Endodermal cell (in vitro differentiated cells): ENCODE results near the gene CACNB1. TPM values are rescaled to one million over a fixed set of nuclear protein-coding genes. Genes with fewer than 3 reads are reported as not detected.

Experiments
- DNase-seq: peaks from one replicate; pipeline ENCODE4 v3.0.0-alpha.2; 2017
- H3K27ac ChIP-seq: 2 replicates; pipeline ENCODE4 v1.5.1; 2013; ENCODE audit warnings: mild to moderate bottlenecking, low read depth, low read length, moderate library complexity
- H3K27me3 ChIP-seq: 2 replicates; pipeline ENCODE4 v1.6.1; 2013; ENCODE audit warnings: mild to moderate bottlenecking, low read length, moderate library complexity; ENCODE audit not compliant: insufficient read depth, control insufficient read depth, poor library complexity, severe bottlenecking
- H3K36me3 ChIP-seq: 2 replicates; pipeline ENCODE4 v1.7.0; 2013; ENCODE audit warnings: mild to moderate bottlenecking, low read length, moderate library complexity; ENCODE audit not compliant: control insufficient read depth, insufficient read depth
- H3K4me1 ChIP-seq: one replicate; pipeline ENCODE4 v1.7.0; 2013; ENCODE audit warnings: low read length; ENCODE audit not compliant: control insufficient read depth, insufficient read depth
- H3K4me3 ChIP-seq: 2 replicates; pipeline ENCODE4 v1.5.1; 2013; ENCODE audit warnings: mild to moderate bottlenecking, low read length, moderate library complexity
- H3K9ac ChIP-seq: 2 replicates; pipeline ENCODE4 v1.6.1; 2013; ENCODE audit warnings: mild to moderate bottlenecking, low read length, moderate library complexity; ENCODE audit not compliant: poor library complexity, severe bottlenecking; ENCODE audit errors: extremely low read depth
- H3K9me3 ChIP-seq: 2 replicates; pipeline ENCODE4 v1.6.1; 2013; ENCODE audit warnings: mild to moderate bottlenecking, low read length, moderate library complexity; ENCODE audit not compliant: control insufficient read depth
- H3K27ac Mint-ChIP-seq: 2 replicates; pipeline ENCODE4 v1.8.0; 2020; ENCODE audit warnings: mixed read lengths
- H3K27me3 Mint-ChIP-seq: 2 replicates; pipeline ENCODE4 v1.8.0; 2021; ENCODE audit warnings: mild to moderate bottlenecking, mixed read lengths; ENCODE audit not compliant: insufficient read depth
- H3K36me3 Mint-ChIP-seq: 2 replicates; pipeline ENCODE4 v1.8.0; 2020; ENCODE audit warnings: low read depth, mixed read lengths
- H3K4me1 Mint-ChIP-seq: 2 replicates; pipeline ENCODE4 v1.8.0; 2020; ENCODE audit warnings: mixed read lengths
- H3K4me3 Mint-ChIP-seq: 2 replicates; pipeline ENCODE4 v1.8.0; 2020; ENCODE audit warnings: mild to moderate bottlenecking, moderate library complexity, mixed read lengths
- H3K9me3 Mint-ChIP-seq: 2 replicates; pipeline ENCODE4 v1.8.0; 2020; ENCODE audit warnings: mild to moderate bottlenecking, mixed read lengths
- CTCF ChIP-seq: fragments of 200-600 bp; sonication (generic); conservative IDR thresholded peaks from 2 replicates; pipeline ENCODE4 v1.5.0; 2021; ENCODE audit warnings: antibody characterized with exemption, mild to moderate bottlenecking
- WGBS, 2 experiments: methylation state at CpG; one replicate each; pipeline versions ENCODE4 v1.1.5 to v1.1.7; 2013; ENCODE audit warnings: missing lambda C conversion rate in 2 of 2, mixed read lengths in 1 of 2; ENCODE audit not compliant: insufficient coverage in 1 of 2, insufficient read length in 1 of 2; 5-methylcytosine and 5-hydroxymethylcytosine counted together
- total RNA-seq, 2 donors: library from RNA; stranded (reverse); fragmentation: NEBNext Ultra II Directional in 1 of 2; extraction: Animal tissue kit (Norgen Biotek cat#: 25700) in 1 of 2; gene quantifications; 2 replicates in 1 of 2; 3 replicates in 1 of 2; pipeline ENCODE4 v1.2.1, GENCODE V29; 2021

Gene CACNB1
- total RNA-seq, 2 donors from 2014 or later, result 12.2 to 13.2 TPM

DNA sequence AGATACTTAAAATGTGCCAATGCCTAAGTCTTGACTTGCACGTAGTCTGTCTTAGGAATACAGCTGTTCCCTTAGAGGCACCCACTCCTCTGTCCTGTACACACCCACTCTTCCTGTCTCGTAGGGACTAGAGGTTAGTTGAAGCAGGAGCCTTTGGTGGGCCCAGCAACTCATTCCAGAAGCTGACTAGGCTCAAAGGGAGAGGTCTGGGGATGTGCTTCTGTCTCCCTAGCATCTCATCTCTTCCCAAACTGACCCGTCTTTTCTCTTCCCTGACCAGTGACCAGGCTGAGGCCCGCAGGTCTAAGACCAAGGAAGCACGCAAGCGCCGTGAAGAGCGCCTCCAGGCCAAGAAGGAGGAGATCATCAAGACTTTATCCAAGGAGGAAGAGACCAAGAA is 6.8 kb upstream of the CACNB1 start:
- H3K4me3 ChIP-seq, result no peak overlapping the region
- TF ChIP-seq CTCF, result no peak
- no peak overlapping the region for H3K27ac ChIP-seq
- peaks cover 3% of the 10 kb centered on the region for H3K27me3 Mint-ChIP-seq
- no peak overlapping the region for H3K27ac Mint-ChIP-seq
- H3K4me1 Mint-ChIP-seq, result peaks cover 19% of the 10 kb centered on the region
- H3K36me3 Mint-ChIP-seq, result peaks cover 47% of the 10 kb centered on the region
- H3K27me3 ChIP-seq, result peaks cover 2% of the 10 kb centered on the region
- no peaks in the 10 kb centered on the region for H3K9me3 ChIP-seq
- no peak overlapping the region for H3K4me3 Mint-ChIP-seq
- H3K36me3 ChIP-seq, result peaks cover 43% of the 10 kb centered on the region
- no peaks in the 10 kb centered on the region for H3K9me3 Mint-ChIP-seq
- no peak for DNase-seq
- peaks cover 4% of the 10 kb centered on the region for H3K4me1 ChIP-seq
- no peak overlapping the region for H3K9ac ChIP-seq
- WGBS, 2 experiments, result 95 to 100% methylated on average over 1 to 8 of the region's 8 CpGs

GRCh38 chr17:39200957-39201510 is 3.6 kb upstream of the CACNB1 start:
- peak overlapping the region; percentile 97 for H3K9ac ChIP-seq
- H3K27ac ChIP-seq, result no peak overlapping the region
- peaks cover 47% of the 10 kb centered on the region for H3K36me3 Mint-ChIP-seq

DNA sequence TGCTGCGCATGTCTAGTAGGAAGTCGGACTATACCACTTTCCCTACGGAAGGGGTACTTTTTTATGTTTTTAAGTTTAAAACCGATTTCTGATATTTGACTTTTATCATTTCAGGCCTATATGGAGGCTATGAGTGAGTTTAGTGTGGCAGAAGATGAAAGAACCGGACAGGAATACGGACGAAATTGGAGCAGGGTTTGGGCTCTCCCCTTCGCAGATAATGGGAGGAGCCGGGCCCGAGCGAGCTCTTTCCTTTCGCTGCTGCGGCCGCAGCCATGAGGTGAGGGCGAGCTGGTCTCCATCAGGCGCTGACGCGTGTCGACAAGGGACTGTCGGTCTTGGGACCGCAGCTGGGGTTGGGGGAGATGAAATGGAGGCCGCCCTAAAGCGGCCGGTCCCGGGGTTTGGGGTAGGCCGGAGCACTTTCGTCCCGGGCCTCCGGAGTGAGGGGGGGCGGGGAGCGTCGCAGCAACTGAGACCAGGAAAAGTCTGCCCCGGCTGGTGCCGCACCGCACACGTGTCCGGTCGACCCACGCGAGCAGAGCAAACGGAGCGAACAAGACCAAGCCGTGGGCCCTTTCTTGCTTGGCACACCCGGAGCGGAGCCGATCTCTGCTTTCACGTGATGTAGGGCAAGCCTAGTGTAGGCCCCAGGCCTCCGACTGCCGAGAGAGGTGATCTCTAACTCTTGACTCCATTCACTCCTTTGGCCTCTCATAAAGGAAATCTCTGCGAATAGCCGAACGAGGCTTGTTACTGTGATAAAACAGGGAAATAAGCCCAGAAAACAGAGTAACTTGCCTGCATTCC is 2.8 kb upstream of the CACNB1 start, which contains the start of gene RPL19:
Gene RPL19 (plus strand): TSS at position 214 of the 810 bp plus-strand sequence. CDS start 62 bp downstream, at position 276.
- Histone ChIP-seq H3K36me3 (peaks cover 43% of the 10 kb centered on the region), H3K27me3 (no peaks in the 10 kb centered on the region), H3K9ac (peak within 1 kb of the TSS; percentile 97), H3K4me1 (no peaks in the 10 kb centered on the region), H3K9me3 (no peaks in the 10 kb centered on the region), H3K4me3 (peak within 1 kb of the TSS; percentile 92), H3K27ac (peak within 1 kb of the TSS; percentile 98)
- peak; percentile 90 for DNase-seq
- no peak for TF ChIP-seq CTCF
- Mint-ChIP-seq H3K9me3 (no peaks in the 10 kb centered on the region), H3K27ac (peak within 1 kb of the TSS; percentile 100), H3K4me1 (peaks cover 29% of the 10 kb centered on the region), H3K4me3 (peak within 1 kb of the TSS; percentile 98), H3K27me3 (no peaks in the 10 kb centered on the region), H3K36me3 (peaks cover 47% of the 10 kb centered on the region)
- 0% methylated on average over 30 to 52 of the region's 52 CpGs for WGBS, 2 experiments

More at GRCh38 chr17:39200957-39201510, 3.6 kb upstream of the CACNB1 start:
- WGBS, 2 experiments, result 52 to 58% methylated on average over 9 to 11 of the region's 11 CpGs
- Mint-ChIP-seq H3K27me3 (no peaks in the 10 kb centered on the region), H3K4me1 (peaks cover 25% of the 10 kb centered on the region), H3K4me3 (peak overlapping the region; percentile 98), H3K27ac (peak overlapping the region; percentile 100), H3K9me3 (no peaks in the 10 kb centered on the region)
- no peaks in the 10 kb centered on the region for H3K27me3 ChIP-seq
- no peak for DNase-seq
- no peaks in the 10 kb centered on the region for H3K4me1 ChIP-seq
- no peak for TF ChIP-seq CTCF
- H3K36me3 ChIP-seq, result peaks cover 43% of the 10 kb centered on the region
- no peaks in the 10 kb centered on the region for H3K9me3 ChIP-seq
- H3K4me3 ChIP-seq, result peak overlapping the region; percentile 92
